Measurements from ENCODE around the gene TLR1.
"Not testable (repeated sequence)": the region's sequence is repeated elsewhere in the genome, so short reads cannot be mapped to it uniquely, and the experiment has no call there.

The TLR1 gene

DNA sequence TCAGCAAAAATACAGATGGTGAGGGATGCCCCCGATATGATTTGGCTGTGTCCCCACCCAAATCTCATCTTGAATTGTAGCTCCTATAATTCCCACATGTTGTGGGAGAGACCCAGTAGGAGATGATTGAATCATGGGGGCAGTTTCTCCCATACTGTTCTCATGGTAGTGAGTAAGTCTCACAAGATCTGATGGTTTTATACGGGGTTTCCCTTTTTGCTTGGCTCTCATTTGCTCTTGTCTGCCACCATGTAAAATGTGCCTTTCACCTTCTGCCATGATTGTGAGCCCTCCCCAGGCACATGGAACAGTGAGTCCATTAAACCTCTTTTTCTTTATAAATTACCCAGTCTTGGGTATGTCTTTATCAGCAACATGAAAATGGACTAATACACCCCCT, 37.7 kb downstream of the TLR1 start:
- H3K36me3 ChIP-seq (ENCODE audit: control insufficient read depth, insufficient read depth, low read length); H3K4me3 ChIP-seq (ENCODE audit: low read length); H3K27ac ChIP-seq (ENCODE audit: low read depth, low read length): not testable (repeated sequence)

DNA sequence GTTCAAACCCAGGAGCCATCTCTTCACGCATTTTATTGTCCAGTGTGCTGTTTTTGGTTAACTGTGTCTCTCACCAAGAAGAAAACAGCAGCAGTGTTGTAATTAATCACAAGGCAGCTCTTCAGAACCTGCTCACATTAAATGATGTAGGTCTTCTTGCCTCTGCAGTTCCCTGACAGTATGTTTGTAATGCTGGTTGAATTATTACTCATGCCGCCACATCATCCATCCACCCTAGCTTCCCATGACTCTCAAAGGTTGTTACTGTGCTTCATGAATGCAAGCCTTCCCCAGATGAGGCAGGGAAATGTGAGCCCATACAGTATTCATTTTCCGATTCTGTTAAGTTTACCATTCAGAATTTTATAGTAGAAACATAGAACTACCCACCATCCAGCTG, 39.2 kb downstream of the TLR1 start:
- Histone ChIP-seq H3K4me3 (ENCODE audit: low read length) (no peak overlapping the region), H3K4me1 (ENCODE audit: control insufficient read depth, insufficient read depth, low read length) (peaks cover 2% of the 10 kb centered on the region), H3K27me3 (ENCODE audit: control insufficient read depth, insufficient read depth, low read length) (no peaks in the 10 kb centered on the region), H3K27ac (ENCODE audit: low read depth, low read length) (no peak overlapping the region), H3K36me3 (ENCODE audit: control insufficient read depth, insufficient read depth, low read length) (no peaks in the 10 kb centered on the region), H3K9ac (ENCODE audit: low read length) (no peak overlapping the region)

More for the DNA sequence above, 37.7 kb downstream of the TLR1 start:
- not testable (repeated sequence) for H3K4me1 ChIP-seq (ENCODE audit: control insufficient read depth, insufficient read depth, low read length); H3K9ac ChIP-seq (ENCODE audit: low read length); H3K27me3 ChIP-seq (ENCODE audit: control insufficient read depth, insufficient read depth, low read length)

DNA sequence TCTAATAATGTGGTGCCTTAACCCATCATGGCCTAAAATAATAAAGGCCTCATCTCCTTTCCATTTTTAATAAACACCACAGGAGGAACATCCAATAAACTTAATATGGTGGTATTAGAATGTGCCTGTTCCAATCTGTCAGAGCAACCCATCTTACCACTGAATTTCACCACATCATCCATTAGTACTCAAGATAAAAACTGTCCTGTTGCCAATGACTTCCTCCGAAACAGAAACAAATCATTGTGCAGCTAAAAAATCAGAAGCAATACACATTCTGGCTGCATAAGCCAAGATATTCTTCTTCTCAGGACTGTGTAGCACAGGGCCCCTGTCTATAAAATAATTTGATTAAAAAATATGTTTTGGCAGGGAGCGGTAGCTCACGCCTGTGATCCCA, 40.3 kb downstream of the TLR1 start:
- H3K27me3 ChIP-seq (ENCODE audit: control insufficient read depth, insufficient read depth, low read length): no peaks in the 10 kb centered on the region
- no peak overlapping the region for H3K9ac ChIP-seq (ENCODE audit: low read length)
- no peak overlapping the region for H3K4me3 ChIP-seq (ENCODE audit: low read length)
- H3K36me3 ChIP-seq (ENCODE audit: control insufficient read depth, insufficient read depth, low read length): no peaks in the 10 kb centered on the region
- H3K4me1 ChIP-seq (ENCODE audit: control insufficient read depth, insufficient read depth, low read length): no peaks in the 10 kb centered on the region
- H3K27ac ChIP-seq (ENCODE audit: low read depth, low read length): no peak overlapping the region

- Histone ChIP-seq H3K9ac (ENCODE audit: low read length) (no peak overlapping the region), H3K4me1 (ENCODE audit: control insufficient read depth, insufficient read depth, low read length) (no peaks in the 10 kb centered on the region), H3K27ac (ENCODE audit: low read depth, low read length) (no peak overlapping the region), H3K36me3 (ENCODE audit: control insufficient read depth, insufficient read depth, low read length) (no peaks in the 10 kb centered on the region), H3K4me3 (ENCODE audit: low read length) (no peak overlapping the region), H3K27me3 (ENCODE audit: control insufficient read depth, insufficient read depth, low read length) (no peaks in the 10 kb centered on the region)
Measured at GRCh38 chr4:38762560-38762959, 42.0 kb downstream of the TLR1 start.

GRCh38 chr4:38759790-38760122, 44.8 kb downstream of the TLR1 start:
- Histone ChIP-seq H3K27ac (ENCODE audit: low read depth, low read length) (no peak overlapping the region), H3K4me1 (ENCODE audit: control insufficient read depth, insufficient read depth, low read length) (no peaks in the 10 kb centered on the region), H3K9ac (ENCODE audit: low read length) (no peak overlapping the region), H3K4me3 (ENCODE audit: low read length) (no peak overlapping the region), H3K36me3 (ENCODE audit: control insufficient read depth, insufficient read depth, low read length) (no peaks in the 10 kb centered on the region), H3K27me3 (ENCODE audit: control insufficient read depth, insufficient read depth, low read length) (no peaks in the 10 kb centered on the region)

GRCh38 chr4:38759113-38759789, 45.3 kb downstream of the TLR1 start:
- no peaks in the 10 kb centered on the region for H3K36me3 ChIP-seq (ENCODE audit: control insufficient read depth, insufficient read depth, low read length)
- H3K27ac ChIP-seq (ENCODE audit: low read depth, low read length): no peak overlapping the region
- no peaks in the 10 kb centered on the region for H3K4me1 ChIP-seq (ENCODE audit: control insufficient read depth, insufficient read depth, low read length)
- H3K27me3 ChIP-seq (ENCODE audit: control insufficient read depth, insufficient read depth, low read length): no peaks in the 10 kb centered on the region
- H3K9ac ChIP-seq (ENCODE audit: low read length): no peak overlapping the region
- H3K4me3 ChIP-seq (ENCODE audit: low read length): no peak overlapping the region

- Histone ChIP-seq H3K9ac (ENCODE audit: low read length) (no peak overlapping the region), H3K4me1 (ENCODE audit: control insufficient read depth, insufficient read depth, low read length) (peaks cover 4% of the 10 kb centered on the region), H3K27ac (ENCODE audit: low read depth, low read length) (no peak overlapping the region), H3K36me3 (ENCODE audit: control insufficient read depth, insufficient read depth, low read length) (no peaks in the 10 kb centered on the region), H3K27me3 (ENCODE audit: control insufficient read depth, insufficient read depth, low read length) (no peaks in the 10 kb centered on the region), H3K4me3 (ENCODE audit: low read length) (no peak overlapping the region)
Measured at GRCh38 chr4:38757945-38758600, 46.5 kb downstream of the TLR1 start.

GRCh38 chr4:38752941-38753806, 51.4 kb downstream of the TLR1 start:
- Histone ChIP-seq H3K36me3 (ENCODE audit: control insufficient read depth, insufficient read depth, low read length) (no peaks in the 10 kb centered on the region), H3K4me3 (ENCODE audit: low read length) (peak overlapping the region; percentile 44), H3K27ac (ENCODE audit: low read depth, low read length) (peak overlapping the region; percentile 83), H3K4me1 (ENCODE audit: control insufficient read depth, insufficient read depth, low read length) (peaks cover 13% of the 10 kb centered on the region), H3K27me3 (ENCODE audit: control insufficient read depth, insufficient read depth, low read length) (no peaks in the 10 kb centered on the region), H3K9ac (ENCODE audit: low read length) (no peak overlapping the region)

DNA sequence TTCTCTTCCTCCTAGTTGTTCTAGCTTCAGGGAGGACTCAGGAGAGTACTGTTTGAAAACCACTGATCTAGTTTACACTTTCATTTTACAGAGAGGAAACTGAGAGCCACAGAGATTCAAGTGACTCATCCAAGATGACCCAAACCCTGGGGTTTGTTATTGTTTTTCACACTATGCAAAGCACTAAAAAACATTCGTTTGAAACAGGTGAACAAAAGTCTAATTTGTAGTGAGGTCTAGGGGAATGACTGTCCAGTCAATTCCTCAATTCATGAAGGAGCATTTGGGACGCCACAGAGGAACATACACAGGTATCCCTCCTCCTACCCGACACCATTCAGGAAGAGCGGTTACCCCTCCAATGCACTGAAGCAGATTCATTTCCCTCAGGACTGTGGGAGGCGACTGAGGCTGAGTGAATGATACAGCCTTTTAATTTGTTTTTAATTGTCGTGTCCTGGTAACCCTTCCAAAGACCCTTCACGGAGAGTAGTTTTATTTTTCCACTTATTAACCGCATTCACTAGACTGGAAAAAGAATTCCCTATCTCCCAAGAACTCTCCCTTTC, 52.1 kb downstream of the TLR1 start:
- peak overlapping the region; percentile 83 for H3K27ac ChIP-seq (ENCODE audit: low read depth, low read length)
- no peak overlapping the region for H3K9ac ChIP-seq (ENCODE audit: low read length)

DNA sequence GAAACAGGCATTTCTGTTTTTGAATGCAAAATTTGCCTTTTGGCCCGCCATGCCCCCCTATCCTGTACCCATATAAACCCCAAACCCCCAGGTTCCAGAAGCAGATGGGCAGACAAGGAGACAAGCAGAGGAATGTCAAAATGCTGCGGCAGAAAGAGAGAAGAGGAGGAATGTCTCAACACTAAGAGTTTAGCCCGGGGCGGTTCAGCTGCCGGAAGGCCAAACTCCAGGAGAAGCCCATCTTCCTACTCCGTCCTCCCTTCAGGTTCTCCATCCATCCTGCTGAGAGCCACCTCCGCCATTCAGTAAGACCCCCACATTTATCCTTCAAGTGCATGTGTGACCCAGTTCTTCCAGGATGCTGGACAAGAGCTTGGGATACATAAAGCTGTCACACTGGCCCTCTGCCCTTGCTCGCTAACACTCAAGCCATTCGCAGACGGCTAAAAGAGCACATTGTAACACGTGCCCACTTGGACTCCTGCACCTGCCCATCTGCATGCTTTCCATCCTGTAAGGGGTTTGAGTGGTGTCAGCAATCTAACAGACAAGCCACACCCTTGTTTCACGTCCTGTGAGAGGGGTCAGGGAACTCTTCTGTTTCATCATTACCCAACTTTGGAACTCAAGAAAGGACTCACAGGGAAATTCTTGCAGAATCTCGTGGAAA, 53.1 kb downstream of the TLR1 start:
- no peak overlapping the region for H3K27ac ChIP-seq (ENCODE audit: low read depth, low read length)
- H3K36me3 ChIP-seq (ENCODE audit: control insufficient read depth, insufficient read depth, low read length): no peaks in the 10 kb centered on the region
- H3K9ac ChIP-seq (ENCODE audit: low read length): no peak overlapping the region
- H3K27me3 ChIP-seq (ENCODE audit: control insufficient read depth, insufficient read depth, low read length): no peaks in the 10 kb centered on the region
- peaks cover 13% of the 10 kb centered on the region for H3K4me1 ChIP-seq (ENCODE audit: control insufficient read depth, insufficient read depth, low read length)
- H3K4me3 ChIP-seq (ENCODE audit: low read length): no peak overlapping the region

More for the DNA sequence above, 52.1 kb downstream of the TLR1 start:
- Histone ChIP-seq H3K27me3 (ENCODE audit: control insufficient read depth, insufficient read depth, low read length) (no peaks in the 10 kb centered on the region), H3K4me3 (ENCODE audit: low read length) (no peak overlapping the region), H3K36me3 (ENCODE audit: control insufficient read depth, insufficient read depth, low read length) (no peaks in the 10 kb centered on the region), H3K4me1 (ENCODE audit: control insufficient read depth, insufficient read depth, low read length) (peaks cover 13% of the 10 kb centered on the region)

DNA sequence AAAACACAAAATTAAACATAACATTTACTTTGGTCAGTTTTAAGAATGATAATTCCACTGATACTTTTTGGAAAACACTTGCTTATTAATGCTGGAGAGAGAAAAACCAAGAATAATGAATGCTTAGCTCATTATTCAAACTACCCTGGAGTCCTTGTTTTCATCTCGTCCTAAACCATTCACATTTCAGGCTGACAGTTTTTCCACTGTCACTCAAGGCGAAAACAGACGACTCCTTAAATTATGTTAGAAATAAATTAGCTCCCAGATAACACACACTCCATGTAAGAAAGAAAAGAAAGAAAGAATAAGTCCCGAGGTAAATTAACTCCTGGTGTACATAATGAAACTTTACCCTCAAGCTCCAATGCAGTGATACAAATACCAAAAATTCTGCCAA, 55.3 kb downstream of the TLR1 start:
- no peak overlapping the region for H3K9ac ChIP-seq (ENCODE audit: low read length)
- no peaks in the 10 kb centered on the region for H3K27me3 ChIP-seq (ENCODE audit: control insufficient read depth, insufficient read depth, low read length)
- peaks cover 13% of the 10 kb centered on the region for H3K4me1 ChIP-seq (ENCODE audit: control insufficient read depth, insufficient read depth, low read length)
- no peaks in the 10 kb centered on the region for H3K36me3 ChIP-seq (ENCODE audit: control insufficient read depth, insufficient read depth, low read length)
- H3K4me3 ChIP-seq (ENCODE audit: low read length): no peak overlapping the region
- no peak overlapping the region for H3K27ac ChIP-seq (ENCODE audit: low read depth, low read length)

GRCh38 chr4:38747629-38748028, 57.0 kb downstream of the TLR1 start:
- Histone ChIP-seq H3K4me3 (ENCODE audit: low read length) (no peak overlapping the region), H3K27me3 (ENCODE audit: control insufficient read depth, insufficient read depth, low read length) (no peaks in the 10 kb centered on the region), H3K27ac (ENCODE audit: low read depth, low read length) (no peak overlapping the region), H3K36me3 (ENCODE audit: control insufficient read depth, insufficient read depth, low read length) (no peaks in the 10 kb centered on the region), H3K4me1 (ENCODE audit: control insufficient read depth, insufficient read depth, low read length) (peaks cover 8% of the 10 kb centered on the region), H3K9ac (ENCODE audit: low read length) (no peak overlapping the region)

All from rectal smooth muscle tissue (tissue), 1 donor.